ENCODE results near the gene AGO3.

DNA sequence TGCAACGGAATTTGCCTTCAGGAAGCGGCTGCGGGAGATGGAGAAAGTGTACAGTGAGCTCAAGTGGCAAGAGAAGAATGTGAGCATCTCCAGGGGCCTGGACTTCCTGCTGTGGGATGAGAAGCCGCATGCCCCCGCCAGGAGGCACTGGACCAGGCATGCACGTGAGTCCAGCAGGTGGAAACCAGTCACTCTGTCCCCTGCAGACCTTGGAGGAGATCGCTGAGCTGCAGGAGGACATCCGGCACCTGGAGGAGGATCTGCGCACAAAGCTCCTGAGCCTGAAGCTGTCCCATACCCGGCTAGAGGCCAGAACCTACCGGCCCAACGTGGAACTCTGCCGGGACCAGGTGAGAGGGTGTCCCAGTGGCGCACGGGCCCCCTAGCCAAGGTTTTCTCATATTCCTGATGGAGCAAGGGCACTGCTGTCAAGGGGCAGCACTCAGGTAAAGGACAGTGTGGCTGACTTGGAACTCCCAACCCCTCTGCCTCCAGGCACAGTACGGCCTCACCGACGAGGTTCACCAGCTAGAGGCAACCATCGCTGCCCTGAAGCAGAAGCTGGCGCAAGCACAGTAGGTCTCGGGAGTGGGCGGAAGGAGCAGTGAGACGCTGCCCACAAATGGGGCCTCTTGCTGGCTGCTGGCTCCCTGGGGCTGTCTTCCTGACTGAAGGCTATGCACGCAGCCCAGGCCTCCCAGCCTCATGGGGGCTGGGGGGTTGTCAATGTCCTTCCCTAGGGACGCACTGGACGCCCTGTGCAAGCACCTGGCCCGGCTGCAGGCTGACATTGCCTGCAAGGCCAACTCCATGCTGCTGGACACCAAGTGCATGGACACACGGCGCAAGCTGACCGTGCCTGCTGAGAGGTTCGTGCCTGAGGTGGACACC is 156.6 kb downstream of the AGO3 start:
- TF ChIP-seq BACH2 (CRISPR knock-in tag; IDR thresholded peaks at IDR 0.05; ENCODE audit: borderline replicate concordance) (no peak), ZC3H10 (CRISPR knock-in tag; IDR thresholded peaks at IDR 0.05) (no peak), POU6F1 (CRISPR knock-in tag; IDR thresholded peaks at IDR 0.05; ENCODE audit: borderline replicate concordance, low read depth) (no peak), ZNF565 (CRISPR knock-in tag; conservative IDR thresholded peaks at IDR 0.05; ENCODE audit: low read depth) (no peak), ISL1 (CRISPR knock-in tag; IDR thresholded peaks at IDR 0.05) (no peak), CREB5 (CRISPR knock-in tag; IDR thresholded peaks at IDR 0.05; ENCODE audit: low read depth) (no peak), ZFP30 (CRISPR knock-in tag; IDR thresholded peaks at IDR 0.05) (no peak), PATZ1 (CRISPR knock-in tag; IDR thresholded peaks at IDR 0.05; ENCODE audit: borderline replicate concordance) (no peak), TCF4 (CRISPR knock-in tag; IDR thresholded peaks at IDR 0.05; ENCODE audit: borderline replicate concordance) (no peak), ZNF70 (CRISPR knock-in tag; IDR thresholded peaks at IDR 0.05) (no peak)

Data from SK-N-SH treated with all-trans-retinoic acid at 6 μM for 48 hours (cell line).